Cardiac septum (tissue), 1 donor: ENCODE measurements around the gene SLC1A3. TPM values are rescaled to one million over a fixed set of nuclear protein-coding genes. Genes with fewer than 3 reads are reported as not detected.

Source experiments
- DNase-seq: peaks from one replicate; pipeline ENCODE4 v3.0.0-alpha.2; 2020; ENCODE audit warnings: low spot score
- intact Hi-C: fragments of 100-400 bp; cut with DNase I; formaldehyde crosslinking; loops from one replicate; pipeline ENCODE4 v1.14.0; 2022
- total RNA-seq: library from RNA; stranded (reverse); fragmentation: NEBNext Ultra II Directional; extraction: Animal tissue kit (Norgen Biotek cat#: 25700); gene quantifications from one replicate; pipeline ENCODE4 v1.2.1, GENCODE V29; 2021
- donor health status: DM: no; HTN: no; CAD: no.

SLC1A3 gene
- total RNA-seq, 1 donor from 2014 or later, result 53.0 TPM

DNA sequence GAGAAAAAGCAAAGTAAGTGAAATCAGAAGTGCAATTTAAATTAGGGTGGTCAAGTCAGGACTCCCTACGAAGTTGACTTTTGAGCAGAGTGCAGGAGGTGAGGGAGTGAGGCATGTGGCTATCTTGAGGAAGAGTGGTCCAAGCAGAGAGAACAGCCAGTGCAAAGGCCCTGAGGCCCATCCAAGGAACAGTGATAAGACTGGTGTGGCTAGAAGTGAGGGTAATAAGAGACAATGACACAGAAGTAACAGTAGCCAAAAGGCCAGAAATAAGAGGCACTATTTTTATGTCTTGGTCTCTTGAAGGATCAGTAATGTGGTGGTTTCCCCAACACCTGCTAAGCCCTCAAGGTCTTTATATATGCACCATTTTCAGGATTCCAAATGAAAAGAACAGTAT lies 120.4 kb downstream of the SLC1A3 start:
- intact Hi-C loops, result no loop called here
- no peak for DNase-seq

- DNase-seq, result no peak
- intact Hi-C loops, result no loop called here
Observed at GRCh38 chr5:36728697-36729543, 122.5 kb downstream of the SLC1A3 start.

GRCh38 chr5:36730537-36731216 lies 124.3 kb downstream of the SLC1A3 start:
- DNase-seq, result no peak
- intact Hi-C loops, result no loop called here

GRCh38 chr5:36733183-36733582 lies 126.8 kb downstream of the SLC1A3 start:
- no peak for DNase-seq
- intact Hi-C loops, result no loop called here

DNA sequence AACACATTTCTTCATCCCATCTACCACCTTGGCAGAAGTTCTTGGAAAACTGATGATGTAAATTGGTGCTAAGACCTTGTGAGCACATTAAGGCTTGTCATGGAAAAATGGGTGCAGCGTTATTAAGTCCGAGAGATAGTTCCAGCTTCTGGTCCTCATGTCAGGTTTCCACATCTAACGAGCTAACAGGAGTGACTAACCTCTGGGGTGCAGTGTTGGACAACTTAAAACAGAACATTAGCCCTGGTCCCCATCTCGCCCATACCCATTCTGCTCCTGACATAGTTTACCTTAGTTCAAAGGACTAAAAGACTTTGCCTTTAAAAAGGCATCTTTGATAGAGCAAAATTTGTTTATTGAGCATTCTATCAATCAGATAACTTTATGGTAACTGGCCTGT lies 128.0 kb downstream of the SLC1A3 start:
- intact Hi-C loops, result no loop called here
- DNase-seq, result no peak

- no peak for DNase-seq
- intact Hi-C loops, result no loop called here
Observed at GRCh38 chr5:36735891-36736290, 129.5 kb downstream of the SLC1A3 start.
